HEK293T (cell line): ENCODE measurements around the gene KLHL1.

ENCODE experiments used
- BHLHE40 ChIP-seq: fragments of 450-650 bp; IDR thresholded peaks from 2 replicates; pipeline ENCODE4 v1.6.1; 2016; ENCODE audit warnings: mild to moderate bottlenecking, moderate library complexity, borderline replicate concordance
- CTBP1 ChIP-seq: fragments of 450-650 bp; IDR thresholded peaks from 2 replicates; pipeline ENCODE4 v1.6.1; 2016; ENCODE audit warnings: borderline replicate concordance
- FOXA1 ChIP-seq: fragments of 450-650 bp; IDR thresholded peaks from 2 replicates; pipeline ENCODE4 v1.6.1; 2016; ENCODE audit warnings: mild to moderate bottlenecking
- HDGF ChIP-seq: fragments of 450-650 bp; IDR thresholded peaks from 2 replicates; pipeline ENCODE4 v1.6.1; 2017; ENCODE audit warnings: antibody characterized with exemption, borderline replicate concordance
- SP1 ChIP-seq: fragments of 450-650 bp; IDR thresholded peaks from 2 replicates; pipeline ENCODE4 v1.6.1; 2017
- SUZ12 ChIP-seq: fragments of 450-650 bp; IDR thresholded peaks from 2 replicates; pipeline ENCODE4 v1.6.1; 2016; ENCODE audit warnings: mild to moderate bottlenecking
- ZNF384 ChIP-seq: fragments of 450-650 bp; IDR thresholded peaks from 2 replicates; pipeline ENCODE4 v1.6.1; 2016
- TF ChIP-seq, protein P1 (sequence below): fragments of 450-650 bp; IDR thresholded peaks from 2 replicates; pipeline ENCODE4 v1.6.1; 2016

DNA sequence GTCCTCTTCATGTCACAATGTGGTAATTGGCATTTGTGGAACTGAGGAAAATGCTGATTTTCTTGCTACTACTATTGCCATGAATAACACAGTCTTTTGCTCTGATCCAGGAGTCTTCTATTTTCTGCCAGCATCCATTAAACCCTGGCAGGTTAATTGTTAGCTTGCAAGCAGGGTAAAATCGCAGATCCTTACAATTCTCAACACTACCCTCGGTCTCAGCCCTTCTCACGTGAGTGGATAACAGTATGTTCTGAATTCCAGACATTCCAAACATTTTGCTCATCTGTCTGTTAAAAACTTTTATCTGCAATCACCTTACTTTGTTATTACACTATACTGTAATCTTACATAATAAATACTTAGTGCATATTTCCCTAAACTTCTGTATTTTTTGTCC lies 251.9 kb downstream of the KLHL1 start:
- no peak for TF ChIP-seq BHLHE40
- no peak for TF ChIP-seq SP1
- no peak for TF ChIP-seq FOXA1
- TF ChIP-seq, protein P1, sequence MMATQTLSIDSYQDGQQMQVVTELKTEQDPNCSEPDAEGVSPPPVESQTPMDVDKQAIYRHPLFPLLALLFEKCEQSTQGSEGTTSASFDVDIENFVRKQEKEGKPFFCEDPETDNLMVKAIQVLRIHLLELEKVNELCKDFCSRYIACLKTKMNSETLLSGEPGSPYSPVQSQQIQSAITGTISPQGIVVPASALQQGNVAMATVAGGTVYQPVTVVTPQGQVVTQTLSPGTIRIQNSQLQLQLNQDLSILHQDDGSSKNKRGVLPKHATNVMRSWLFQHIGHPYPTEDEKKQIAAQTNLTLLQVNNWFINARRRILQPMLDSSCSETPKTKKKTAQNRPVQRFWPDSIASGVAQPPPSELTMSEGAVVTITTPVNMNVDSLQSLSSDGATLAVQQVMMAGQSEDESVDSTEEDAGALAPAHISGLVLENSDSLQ, result no peak
- no peak for TF ChIP-seq HDGF
- TF ChIP-seq CTBP1, result no peak
- no peak for TF ChIP-seq SUZ12
- TF ChIP-seq ZNF384, result no peak
